Activated CD4-positive, CD25-positive, alpha-beta regulatory T cell treated with anti-CD3 and anti-CD28 coated beads, Interleukin-2, amount 50 U/mL, for 16 hours (primary cell): ENCODE measurements around the gene USP35.

Source experiments
- DNase-seq: peaks from one replicate; pipeline ENCODE4 v3.0.0-alpha.2; 2020; ENCODE audit warnings: low read depth, low spot score

USP35 gene

GRCh38 chr11:78195917-78196560 lies 7.3 kb downstream of the USP35 start:
- DNase-seq = no peak

- no peak for DNase-seq
Measured at GRCh38 chr11:78196661-78197091, 8.0 kb downstream of the USP35 start.

GRCh38 chr11:78197816-78198215 lies 9.1 kb downstream of the USP35 start:
- DNase-seq = no peak

- no peak for DNase-seq
Measured at GRCh38 chr11:78199015-78199652, 10.4 kb downstream of the USP35 start.

- DNase-seq = no peak
Measured at GRCh38 chr11:78199653-78200015, 10.9 kb downstream of the USP35 start.

- no peak for DNase-seq
Measured at GRCh38 chr11:78200061-78200460, 11.3 kb downstream of the USP35 start.

- no peak for DNase-seq
Measured at GRCh38 chr11:78200553-78200952, 11.8 kb downstream of the USP35 start.

GRCh38 chr11:78201096-78201818 lies 12.5 kb downstream of the USP35 start:
- no peak for DNase-seq

- no peak for DNase-seq
Measured at GRCh38 chr11:78202733-78203167, 14.0 kb downstream of the USP35 start.

GRCh38 chr11:78203184-78203583 lies 14.5 kb downstream of the USP35 start:
- DNase-seq = no peak

- no peak for DNase-seq
Measured at GRCh38 chr11:78205256-78205655, 16.5 kb downstream of the USP35 start.

GRCh38 chr11:78205691-78206090 lies 17.0 kb downstream of the USP35 start:
- no peak for DNase-seq

GRCh38 chr11:78207532-78208256 lies 19.0 kb downstream of the USP35 start:
- no peak for DNase-seq

GRCh38 chr11:78208257-78209165 lies 19.8 kb downstream of the USP35 start:
- no peak for DNase-seq

GRCh38 chr11:78209478-78209877 lies 20.8 kb downstream of the USP35 start:
- DNase-seq = no peak

- DNase-seq = no peak
Measured at GRCh38 chr11:78210000-78210608, 21.4 kb downstream of the USP35 start.

- no peak for DNase-seq
Measured at GRCh38 chr11:78211565-78211964, 22.8 kb downstream of the USP35 start.

- DNase-seq = no peak
Measured at GRCh38 chr11:78212586-78213371, 24.1 kb downstream of the USP35 start.

GRCh38 chr11:78213526-78214330 lies 25.0 kb downstream of the USP35 start:
- DNase-seq = no peak
